ENCODE measurements around the gene CENPX.

Gene CENPX

GRCh38 chr17:82053556-82054263 is 31.0 kb upstream of the CENPX start:
- no peaks in the 10 kb centered on the region for H3K27me3 ChIP-seq (ENCODE audit: control insufficient read depth, insufficient read depth, low read length)
- H3K4me1 ChIP-seq (ENCODE audit: control insufficient read depth, insufficient read depth, low read length): no peaks in the 10 kb centered on the region
- H3K27ac ChIP-seq (ENCODE audit: low read depth, low read length): no peak overlapping the region
- no peak overlapping the region for H3K9ac ChIP-seq (ENCODE audit: low read depth, low read length)
- peaks cover 70% of the 10 kb centered on the region for H3K36me3 ChIP-seq (ENCODE audit: control insufficient read depth, insufficient read depth, low read length)
- no peak overlapping the region for H3K4me3 ChIP-seq (ENCODE audit: low read depth, low read length)
- H3K9me3 ChIP-seq (ENCODE audit: control insufficient read depth, insufficient read depth, low read length): no peaks in the 10 kb centered on the region

- no peak overlapping the region for H3K27ac ChIP-seq (ENCODE audit: low read depth, low read length)
- no peaks in the 10 kb centered on the region for H3K9me3 ChIP-seq (ENCODE audit: control insufficient read depth, insufficient read depth, low read length)
- H3K36me3 ChIP-seq (ENCODE audit: control insufficient read depth, insufficient read depth, low read length): peaks cover 68% of the 10 kb centered on the region
- peak overlapping the region; percentile 89; the same call in 1 of the 2 replicates for H3K4me3 ChIP-seq (ENCODE audit: low read depth, low read length)
- H3K9ac ChIP-seq (ENCODE audit: low read depth, low read length): no peak overlapping the region
- H3K27me3 ChIP-seq (ENCODE audit: control insufficient read depth, insufficient read depth, low read length): no peaks in the 10 kb centered on the region
- no peaks in the 10 kb centered on the region for H3K4me1 ChIP-seq (ENCODE audit: control insufficient read depth, insufficient read depth, low read length)
Observed at GRCh38 chr17:82053130-82053529, 30.5 kb upstream of the CENPX start.

GRCh38 chr17:82052638-82053059 is 30.0 kb upstream of the CENPX start:
- Histone ChIP-seq H3K9me3 (ENCODE audit: control insufficient read depth, insufficient read depth, low read length) (no peaks in the 10 kb centered on the region), H3K4me1 (ENCODE audit: control insufficient read depth, insufficient read depth, low read length) (no peaks in the 10 kb centered on the region), H3K27me3 (ENCODE audit: control insufficient read depth, insufficient read depth, low read length) (no peaks in the 10 kb centered on the region), H3K27ac (ENCODE audit: low read depth, low read length) (no peak overlapping the region), H3K36me3 (ENCODE audit: control insufficient read depth, insufficient read depth, low read length) (peaks cover 68% of the 10 kb centered on the region), H3K9ac (ENCODE audit: low read depth, low read length) (no peak overlapping the region; the same call in 1 of the 2 replicates), H3K4me3 (ENCODE audit: low read depth, low read length) (peak overlapping the region; percentile 89)

GRCh38 chr17:82051776-82052637 is 29.3 kb upstream of the CENPX start, which contains the start of the genes GPS1 and RFNG:
Gene GPS1 (plus strand): TSS chr17:82051898. CDS start chr17:82051932, 34 bp downstream.
Gene RFNG (minus strand): TSS chr17:82051811. CDS start chr17:82051766, 45 bp downstream.
- peak within 1 kb of the TSS; percentile 89 for H3K4me3 ChIP-seq (ENCODE audit: low read depth, low read length)

GRCh38 chr17:82050761-82051641 is 28.3 kb upstream of the CENPX start:
- peaks cover 61% of the 10 kb centered on the region for H3K36me3 ChIP-seq (ENCODE audit: control insufficient read depth, insufficient read depth, low read length)
- H3K27me3 ChIP-seq (ENCODE audit: control insufficient read depth, insufficient read depth, low read length): no peaks in the 10 kb centered on the region
- peak overlapping the region; percentile 89 for H3K4me3 ChIP-seq (ENCODE audit: low read depth, low read length)
- H3K9me3 ChIP-seq (ENCODE audit: control insufficient read depth, insufficient read depth, low read length): no peaks in the 10 kb centered on the region
- no peaks in the 10 kb centered on the region for H3K4me1 ChIP-seq (ENCODE audit: control insufficient read depth, insufficient read depth, low read length)
- peak overlapping the region; percentile 16; the same call in 1 of the 2 replicates for H3K9ac ChIP-seq (ENCODE audit: low read depth, low read length)
- H3K27ac ChIP-seq (ENCODE audit: low read depth, low read length): no peak overlapping the region

More at GRCh38 chr17:82051776-82052637, 29.3 kb upstream of the CENPX start, which contains the start of the genes GPS1 and RFNG:
- no peaks in the 10 kb centered on the region for H3K9me3 ChIP-seq (ENCODE audit: control insufficient read depth, insufficient read depth, low read length)
- peak within 1 kb of the TSS; percentile 12 for H3K27ac ChIP-seq (ENCODE audit: low read depth, low read length)
- peak within 1 kb of the TSS; percentile 48; the same call in 1 of the 2 replicates for H3K9ac ChIP-seq (ENCODE audit: low read depth, low read length)
- no peaks in the 10 kb centered on the region for H3K4me1 ChIP-seq (ENCODE audit: control insufficient read depth, insufficient read depth, low read length)
- peaks cover 68% of the 10 kb centered on the region for H3K36me3 ChIP-seq (ENCODE audit: control insufficient read depth, insufficient read depth, low read length)
- no peaks in the 10 kb centered on the region for H3K27me3 ChIP-seq (ENCODE audit: control insufficient read depth, insufficient read depth, low read length)

- no peaks in the 10 kb centered on the region for H3K27me3 ChIP-seq (ENCODE audit: control insufficient read depth, insufficient read depth, low read length)
- H3K27ac ChIP-seq (ENCODE audit: low read depth, low read length): no peak overlapping the region
- no peaks in the 10 kb centered on the region for H3K4me1 ChIP-seq (ENCODE audit: control insufficient read depth, insufficient read depth, low read length)
- no peaks in the 10 kb centered on the region for H3K9me3 ChIP-seq (ENCODE audit: control insufficient read depth, insufficient read depth, low read length)
- peak overlapping the region; percentile 89; the same call in 1 of the 2 replicates for H3K4me3 ChIP-seq (ENCODE audit: low read depth, low read length)
- no peak overlapping the region for H3K9ac ChIP-seq (ENCODE audit: low read depth, low read length)
- peaks cover 54% of the 10 kb centered on the region for H3K36me3 ChIP-seq (ENCODE audit: control insufficient read depth, insufficient read depth, low read length)
Observed at GRCh38 chr17:82050152-82050760, 27.6 kb upstream of the CENPX start.

- Histone ChIP-seq H3K36me3 (ENCODE audit: control insufficient read depth, insufficient read depth, low read length) (peaks cover 47% of the 10 kb centered on the region), H3K27ac (ENCODE audit: low read depth, low read length) (no peak overlapping the region), H3K27me3 (ENCODE audit: control insufficient read depth, insufficient read depth, low read length) (no peaks in the 10 kb centered on the region), H3K4me1 (ENCODE audit: control insufficient read depth, insufficient read depth, low read length) (no peaks in the 10 kb centered on the region), H3K4me3 (ENCODE audit: low read depth, low read length) (no peak overlapping the region), H3K9ac (ENCODE audit: low read depth, low read length) (no peak overlapping the region), H3K9me3 (ENCODE audit: control insufficient read depth, insufficient read depth, low read length) (no peaks in the 10 kb centered on the region)
Observed at GRCh38 chr17:82049521-82049971, 26.9 kb upstream of the CENPX start.

- Histone ChIP-seq H3K4me3 (ENCODE audit: low read depth, low read length) (no peak overlapping the region), H3K9me3 (ENCODE audit: control insufficient read depth, insufficient read depth, low read length) (no peaks in the 10 kb centered on the region), H3K27me3 (ENCODE audit: control insufficient read depth, insufficient read depth, low read length) (no peaks in the 10 kb centered on the region), H3K36me3 (ENCODE audit: control insufficient read depth, insufficient read depth, low read length) (peaks cover 42% of the 10 kb centered on the region), H3K4me1 (ENCODE audit: control insufficient read depth, insufficient read depth, low read length) (no peaks in the 10 kb centered on the region), H3K27ac (ENCODE audit: low read depth, low read length) (no peak overlapping the region), H3K9ac (ENCODE audit: low read depth, low read length) (no peak overlapping the region)
Observed at GRCh38 chr17:82049106-82049505, 26.4 kb upstream of the CENPX start.

GRCh38 chr17:82048571-82048971 is 25.9 kb upstream of the CENPX start:
- H3K4me1 ChIP-seq (ENCODE audit: control insufficient read depth, insufficient read depth, low read length): peaks cover 3% of the 10 kb centered on the region; the same call in 1 of the 2 replicates
- H3K36me3 ChIP-seq (ENCODE audit: control insufficient read depth, insufficient read depth, low read length): peaks cover 37% of the 10 kb centered on the region
- H3K27ac ChIP-seq (ENCODE audit: low read depth, low read length): no peak overlapping the region
- no peak overlapping the region for H3K4me3 ChIP-seq (ENCODE audit: low read depth, low read length)
- H3K27me3 ChIP-seq (ENCODE audit: control insufficient read depth, insufficient read depth, low read length): no peaks in the 10 kb centered on the region
- no peak overlapping the region for H3K9ac ChIP-seq (ENCODE audit: low read depth, low read length)
- no peaks in the 10 kb centered on the region for H3K9me3 ChIP-seq (ENCODE audit: control insufficient read depth, insufficient read depth, low read length)
